ENCODE data around the gene OR2J3.

Gene OR2J3

GRCh38 chr6:29092957-29093356 is 14.9 kb upstream of the OR2J3 start:
- ATAC-seq, result no peak
- no peak for TF ChIP-seq CREB5 (CRISPR knock-in tag; IDR thresholded peaks at IDR 0.05; ENCODE audit: low read depth)
- TF ChIP-seq TSHZ2 (CRISPR knock-in tag; IDR thresholded peaks at IDR 0.05), result no peak
- TF ChIP-seq PATZ1 (CRISPR knock-in tag; IDR thresholded peaks at IDR 0.05; ENCODE audit: borderline replicate concordance), result no peak

- TF ChIP-seq GLIS3 (CRISPR knock-in tag; IDR thresholded peaks at IDR 0.05) (no peak), ESRRG (CRISPR knock-in tag; IDR thresholded peaks at IDR 0.05) (no peak), ZFP3 (CRISPR knock-in tag; IDR thresholded peaks at IDR 0.05) (no peak), TCF4 (CRISPR knock-in tag; IDR thresholded peaks at IDR 0.05; ENCODE audit: borderline replicate concordance) (no peak)
- no peak for ATAC-seq
Measured at GRCh38 chr6:29097803-29098202, 10.1 kb upstream of the OR2J3 start.

- TF ChIP-seq GLIS3 (CRISPR knock-in tag; IDR thresholded peaks at IDR 0.05) (no peak), ZFP3 (CRISPR knock-in tag; IDR thresholded peaks at IDR 0.05) (no peak), CSRNP3 (CRISPR knock-in tag; IDR thresholded peaks at IDR 0.05) (no peak), TSHZ2 (CRISPR knock-in tag; IDR thresholded peaks at IDR 0.05) (no peak), ZFP30 (CRISPR knock-in tag; IDR thresholded peaks at IDR 0.05) (no peak), ARNTL (CRISPR knock-in tag; IDR thresholded peaks at IDR 0.05; ENCODE audit: borderline replicate concordance, low read depth) (no peak), POU6F1 (CRISPR knock-in tag; IDR thresholded peaks at IDR 0.05; ENCODE audit: borderline replicate concordance, low read depth) (no peak), ESRRG (CRISPR knock-in tag; IDR thresholded peaks at IDR 0.05) (no peak), ZNF565 (CRISPR knock-in tag; conservative IDR thresholded peaks at IDR 0.05; ENCODE audit: low read depth) (no peak), TOX (CRISPR knock-in tag; IDR thresholded peaks at IDR 0.05; ENCODE audit: borderline replicate concordance) (no peak)
- ATAC-seq, result no peak
Measured at GRCh38 chr6:29099190-29099589, 8.7 kb upstream of the OR2J3 start, which contains the start of gene OR2J1. Gene OR2J1, plus strand, starts transcription at chr6:29099490. Its CDS starts 1,453 bp downstream, at chr6:29100943.

GRCh38 chr6:29112135-29112534 is 4.3 kb downstream of the OR2J3 start:
- no peak for ATAC-seq
- no peak for TF ChIP-seq PATZ1 (CRISPR knock-in tag; IDR thresholded peaks at IDR 0.05; ENCODE audit: borderline replicate concordance)
- TF ChIP-seq CSDC2 (CRISPR knock-in tag; IDR thresholded peaks at IDR 0.05), result no peak
- TF ChIP-seq ESRRG (CRISPR knock-in tag; IDR thresholded peaks at IDR 0.05), result no peak
- no peak for TF ChIP-seq SNAI2 (CRISPR knock-in tag; IDR thresholded peaks at IDR 0.05)
- no peak for TF ChIP-seq ZNF565 (CRISPR knock-in tag; conservative IDR thresholded peaks at IDR 0.05; ENCODE audit: low read depth)
- no peak for TF ChIP-seq TCF4 (CRISPR knock-in tag; IDR thresholded peaks at IDR 0.05; ENCODE audit: borderline replicate concordance)
- TF ChIP-seq CREB5 (CRISPR knock-in tag; IDR thresholded peaks at IDR 0.05; ENCODE audit: low read depth), result no peak
- no peak for TF ChIP-seq BACH2 (CRISPR knock-in tag; IDR thresholded peaks at IDR 0.05; ENCODE audit: borderline replicate concordance)
- TF ChIP-seq OSR1 (CRISPR knock-in tag; IDR thresholded peaks at IDR 0.05), result no peak
- no peak for TF ChIP-seq ARNTL (CRISPR knock-in tag; IDR thresholded peaks at IDR 0.05; ENCODE audit: borderline replicate concordance, low read depth)
- no peak for TF ChIP-seq GLIS3 (CRISPR knock-in tag; IDR thresholded peaks at IDR 0.05)
- no peak for TF ChIP-seq ZFP30 (CRISPR knock-in tag; IDR thresholded peaks at IDR 0.05)
- no peak for TF ChIP-seq ZNF70 (CRISPR knock-in tag; IDR thresholded peaks at IDR 0.05)

All from SK-N-SH treated with all-trans-retinoic acid at 6 μM for 48 hours (cell line).